BLaER1 (cell line): ENCODE measurements around the gene KIAA1217.

ENCODE experiments used
- H3K27ac ChIP-seq: shearing (Covaris generic); formaldehyde crosslinking; 2 replicates; pipeline ENCODE4 v1.8.1; 2022
- H3K27me3 ChIP-seq: shearing (Covaris generic); formaldehyde crosslinking; 2 replicates; pipeline ENCODE4 v1.8.1; 2022
- H3K36me3 ChIP-seq: shearing (Covaris generic); formaldehyde crosslinking; 2 replicates; pipeline ENCODE4 v1.8.1; 2022
- H3K4me1 ChIP-seq: shearing (Covaris generic); formaldehyde crosslinking; 2 replicates; pipeline ENCODE4 v1.8.1; 2022
- H3K4me2 ChIP-seq: shearing (Covaris generic); formaldehyde crosslinking; 2 replicates; pipeline ENCODE4 v1.8.1; 2022
- H3K4me3 ChIP-seq: shearing (Covaris generic); formaldehyde crosslinking; 2 replicates; pipeline ENCODE4 v1.8.1; 2022
- H3K9ac ChIP-seq: shearing (Covaris generic); formaldehyde crosslinking; 2 replicates; pipeline ENCODE4 v1.8.1; 2022
- H3K9me3 ChIP-seq: shearing (Covaris generic); formaldehyde crosslinking; 2 replicates; pipeline ENCODE4 v1.8.1; 2022
- H4K20me1 ChIP-seq: shearing (Covaris generic); formaldehyde crosslinking; 2 replicates; pipeline ENCODE4 v1.8.1; 2022
- Cebpa-rat ChIP-seq: shearing (Covaris generic); IDR thresholded peaks from 2 replicates; pipeline ENCODE4 v1.8.1; 2022

KIAA1217 gene

DNA sequence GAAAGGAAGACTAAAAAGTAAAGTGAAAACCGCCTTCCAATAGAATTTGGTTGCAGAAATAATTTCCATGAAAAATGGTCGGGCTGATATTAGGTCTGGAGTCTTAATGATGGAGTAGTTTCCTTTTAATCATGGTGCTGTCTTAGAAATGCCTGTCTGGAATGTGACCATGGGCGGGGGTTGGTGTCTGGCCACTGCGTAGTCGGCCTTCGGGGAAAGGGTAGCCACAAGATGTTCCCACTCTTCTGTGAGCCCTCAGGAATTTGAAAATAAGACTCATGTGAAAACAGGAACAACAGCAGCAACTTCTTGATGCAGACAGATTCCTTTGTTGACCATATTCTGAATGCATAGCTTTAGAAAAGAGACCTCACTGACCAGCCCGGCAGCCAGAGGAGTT is 176.8 kb downstream of the KIAA1217 start:
- Histone ChIP-seq H3K4me1 (peaks cover 42% of the 10 kb centered on the region), H3K9me3 (no peaks in the 10 kb centered on the region), H3K4me3 (no peak overlapping the region)

DNA sequence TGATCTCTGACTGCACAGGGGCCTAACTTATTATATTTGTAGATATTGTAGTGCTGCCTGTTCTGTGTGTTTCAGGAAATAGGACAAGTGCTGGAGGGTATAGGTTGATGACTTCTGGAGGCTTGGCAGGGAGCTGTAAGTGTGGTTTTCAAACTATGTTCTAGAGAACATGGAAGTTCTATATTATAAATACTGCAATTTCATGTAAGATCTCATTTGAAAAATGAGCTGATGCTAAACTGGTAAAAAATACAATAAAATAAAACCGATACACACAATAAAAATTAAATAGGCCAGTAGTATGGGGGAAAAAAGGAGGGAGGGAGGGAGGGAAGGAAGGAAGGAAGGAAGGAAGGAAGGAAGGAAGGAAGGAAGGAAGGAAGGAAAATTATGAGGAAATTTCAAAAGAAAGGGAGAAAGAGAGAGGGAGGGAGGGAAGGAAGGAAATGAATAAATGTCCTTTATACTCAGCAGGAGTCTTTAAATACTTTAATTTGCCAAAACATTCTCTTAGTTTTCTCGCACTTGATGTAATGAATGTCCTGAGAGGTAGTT is 181.3 kb downstream of the KIAA1217 start:
- Histone ChIP-seq H3K9ac (no peak overlapping the region), H3K27me3 (no peaks in the 10 kb centered on the region), H3K4me2 (no peak overlapping the region), H3K36me3 (0 out of 2 replicates have a peak, but pooled peaks cover under 1% of the 10 kb centered on the region), H3K27ac (no peak overlapping the region), H4K20me1 (no peaks in the 10 kb centered on the region), H3K4me1 (peaks cover under 1% of the 10 kb centered on the region; the same call in 1 of the 2 replicates), H3K9me3 (no peaks in the 10 kb centered on the region), H3K4me3 (no peak overlapping the region)
- TF ChIP-seq Cebpa-rat, result no peak

More for the DNA sequence above, 176.8 kb downstream of the KIAA1217 start:
- Histone ChIP-seq H4K20me1 (no peaks in the 10 kb centered on the region), H3K9ac (no peak overlapping the region), H3K36me3 (0 out of 2 replicates have a peak, but pooled peaks cover 6% of the 10 kb centered on the region), H3K27ac (no peak overlapping the region), H3K4me2 (no peak overlapping the region; the same call in 1 of the 2 replicates), H3K27me3 (no peaks in the 10 kb centered on the region)
- no peak for TF ChIP-seq Cebpa-rat

DNA sequence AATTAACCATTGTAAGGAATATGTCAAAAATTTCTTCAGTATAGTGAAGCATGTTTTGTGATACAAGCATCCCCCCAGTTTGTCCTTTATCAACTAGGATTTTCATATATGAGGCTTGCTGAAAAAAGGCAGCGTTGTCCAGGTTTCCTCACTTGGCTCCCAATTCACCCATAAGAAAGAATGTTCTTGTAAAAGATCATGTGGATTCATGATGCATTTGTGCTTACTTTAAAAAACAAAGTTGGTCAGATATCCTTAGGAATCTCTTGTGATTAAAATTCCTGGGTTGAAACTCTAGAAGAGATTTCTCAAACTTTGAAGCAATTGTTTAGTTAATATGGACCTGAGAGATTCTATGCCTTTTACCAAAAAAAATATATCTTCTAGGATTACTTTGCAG is 181.8 kb downstream of the KIAA1217 start:
- H3K4me3 ChIP-seq, result no peak overlapping the region
- no peak overlapping the region for H3K27ac ChIP-seq
- no peaks in the 10 kb centered on the region for H3K9me3 ChIP-seq
- H3K4me1 ChIP-seq, result no peaks in the 10 kb centered on the region
- no peaks in the 10 kb centered on the region for H3K36me3 ChIP-seq
- no peaks in the 10 kb centered on the region for H3K27me3 ChIP-seq
- H3K9ac ChIP-seq, result no peak overlapping the region
- no peaks in the 10 kb centered on the region for H4K20me1 ChIP-seq
- TF ChIP-seq Cebpa-rat, result no peak
- no peak overlapping the region for H3K4me2 ChIP-seq

DNA sequence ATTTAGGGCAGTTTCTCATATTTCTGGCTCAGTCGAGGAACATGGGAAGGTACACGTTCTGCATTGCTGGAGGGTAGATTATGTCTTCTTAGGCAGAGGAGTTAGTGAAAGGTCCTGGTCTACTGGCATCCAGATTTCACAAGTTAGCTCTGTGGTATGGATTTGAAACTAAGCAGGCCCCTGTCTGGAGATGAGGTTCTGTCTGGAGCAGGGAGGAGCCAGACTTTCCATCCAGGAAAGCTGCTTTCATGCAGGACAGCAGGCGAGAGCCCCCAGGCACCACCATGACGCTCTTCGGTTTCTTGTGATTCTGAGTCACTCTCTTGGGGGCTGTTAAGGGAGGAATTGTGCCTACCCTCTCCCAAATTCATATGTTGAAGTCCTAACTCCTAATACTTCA is 184.3 kb downstream of the KIAA1217 start:
- no peaks in the 10 kb centered on the region for H3K9me3 ChIP-seq
- no peak overlapping the region for H3K4me2 ChIP-seq
- H3K9ac ChIP-seq, result no peak overlapping the region
- H3K27me3 ChIP-seq, result no peaks in the 10 kb centered on the region
- H3K36me3 ChIP-seq, result no peaks in the 10 kb centered on the region
- H3K27ac ChIP-seq, result no peak overlapping the region
- H3K4me1 ChIP-seq, result no peaks in the 10 kb centered on the region
- no peak overlapping the region for H3K4me3 ChIP-seq
- no peaks in the 10 kb centered on the region for H4K20me1 ChIP-seq
- TF ChIP-seq Cebpa-rat, result no peak

DNA sequence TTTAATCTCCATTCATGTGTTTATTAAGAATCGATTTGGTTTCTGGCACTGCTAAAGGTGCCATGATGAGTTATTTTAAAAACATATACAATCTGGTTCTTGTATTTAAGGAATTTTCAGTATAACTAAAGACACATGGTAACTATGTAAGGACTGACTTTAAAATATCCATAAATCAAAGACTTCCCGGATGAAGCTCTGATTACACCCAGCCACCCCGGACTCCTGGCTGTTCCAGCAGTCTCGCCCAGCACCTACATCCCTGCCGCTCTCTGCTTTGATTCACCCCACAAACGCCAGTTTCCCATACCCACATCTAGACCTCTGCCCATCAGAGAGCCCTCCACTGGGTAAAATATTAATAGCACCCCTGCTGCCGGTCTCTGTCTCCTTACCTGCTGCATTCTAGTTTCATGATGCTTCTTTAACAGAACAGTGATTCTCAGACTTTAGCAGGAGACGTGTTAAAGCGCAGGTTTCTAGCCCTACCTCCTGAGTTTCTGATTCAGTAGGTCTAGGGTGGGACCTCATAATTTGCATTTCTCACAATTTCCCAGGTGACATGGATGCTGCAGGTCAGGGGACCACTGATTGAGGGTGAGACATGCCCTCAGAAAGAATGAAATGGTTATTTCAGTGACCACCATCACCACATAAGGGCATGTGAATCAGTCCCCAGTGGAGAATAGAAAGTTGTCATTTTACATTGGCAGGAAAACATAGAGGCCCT is 185.7 kb downstream of the KIAA1217 start:
- Histone ChIP-seq H3K9me3 (no peaks in the 10 kb centered on the region), H4K20me1 (no peaks in the 10 kb centered on the region), H3K4me2 (no peak overlapping the region), H3K27ac (no peak overlapping the region), H3K4me1 (no peaks in the 10 kb centered on the region), H3K27me3 (no peaks in the 10 kb centered on the region), H3K9ac (no peak overlapping the region), H3K4me3 (no peak overlapping the region), H3K36me3 (no peaks in the 10 kb centered on the region)
- no peak for TF ChIP-seq Cebpa-rat

DNA sequence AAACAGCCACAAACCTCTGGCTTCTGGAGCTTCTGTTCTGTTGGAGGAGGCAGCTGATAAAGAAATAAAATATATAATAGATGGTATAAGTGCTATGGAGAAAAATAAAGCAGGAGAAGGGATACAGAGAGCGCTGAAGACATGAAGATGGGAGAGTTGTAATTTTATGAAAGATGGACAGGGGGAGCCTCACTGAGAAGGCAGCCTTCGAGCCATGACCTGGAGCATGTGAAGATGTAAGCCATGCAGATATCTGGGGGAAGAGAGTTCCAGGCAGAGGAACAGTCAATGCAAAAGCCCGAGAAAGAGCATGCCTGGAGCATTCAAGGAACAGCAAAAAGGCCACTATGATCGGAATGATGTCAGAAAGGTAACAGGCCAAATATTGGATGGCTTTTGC is 187.5 kb downstream of the KIAA1217 start:
- Histone ChIP-seq H3K9me3 (no peaks in the 10 kb centered on the region), H3K4me3 (no peak overlapping the region), H3K36me3 (no peaks in the 10 kb centered on the region), H4K20me1 (no peaks in the 10 kb centered on the region), H3K4me2 (no peak overlapping the region), H3K27ac (no peak overlapping the region), H3K27me3 (no peaks in the 10 kb centered on the region), H3K9ac (no peak overlapping the region), H3K4me1 (no peaks in the 10 kb centered on the region)
- no peak for TF ChIP-seq Cebpa-rat

DNA sequence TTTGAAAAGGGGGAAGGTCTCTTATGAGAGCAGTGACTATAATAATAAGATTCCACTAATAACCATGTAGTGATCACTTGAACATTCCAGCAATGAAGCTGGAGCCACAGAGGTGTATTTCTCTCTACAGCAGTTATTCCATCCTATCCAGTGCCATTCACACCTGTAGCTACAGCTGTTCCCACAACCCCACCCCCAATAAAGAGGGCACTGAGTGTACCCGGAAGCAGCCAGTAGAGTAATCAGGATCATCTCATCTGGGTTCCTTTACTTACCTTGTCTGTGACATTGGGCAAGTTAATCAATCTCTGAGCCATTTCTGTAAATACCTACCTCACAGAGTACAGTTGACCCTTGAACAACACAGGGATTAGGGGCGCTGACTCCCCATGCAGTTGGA is 188.7 kb downstream of the KIAA1217 start:
- Histone ChIP-seq H3K9me3 (no peaks in the 10 kb centered on the region), H3K27ac (no peak overlapping the region), H3K9ac (no peak overlapping the region), H3K27me3 (no peaks in the 10 kb centered on the region), H3K4me2 (no peak overlapping the region), H3K36me3 (no peaks in the 10 kb centered on the region), H4K20me1 (no peaks in the 10 kb centered on the region), H3K4me1 (no peaks in the 10 kb centered on the region), H3K4me3 (no peak overlapping the region)
- TF ChIP-seq Cebpa-rat, result no peak

DNA sequence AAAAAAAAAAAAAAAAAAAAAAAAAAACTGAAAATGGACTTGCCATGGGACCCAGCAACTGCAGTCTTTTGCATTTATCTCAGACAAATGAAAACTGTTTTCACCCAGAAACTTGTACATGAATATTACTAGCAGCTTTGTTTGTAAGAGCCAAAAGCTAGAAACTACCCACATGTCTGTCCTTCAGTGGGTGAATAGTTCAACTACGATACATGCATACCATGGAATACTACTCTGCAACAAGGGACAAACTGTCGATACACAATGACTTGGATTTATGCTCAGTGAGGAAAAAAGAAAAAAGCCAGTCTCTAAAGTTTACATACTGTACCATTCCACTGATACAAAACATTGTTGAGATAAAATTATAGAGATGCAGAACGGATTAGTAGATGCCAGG is 195.6 kb downstream of the KIAA1217 start:
- no peaks in the 10 kb centered on the region for H3K27me3 ChIP-seq
- no peaks in the 10 kb centered on the region for H4K20me1 ChIP-seq
- no peak overlapping the region for H3K27ac ChIP-seq
- H3K9ac ChIP-seq, result no peak overlapping the region
- no peak for TF ChIP-seq Cebpa-rat
- no peak overlapping the region for H3K4me3 ChIP-seq
- no peaks in the 10 kb centered on the region for H3K4me1 ChIP-seq
- H3K9me3 ChIP-seq, result no peaks in the 10 kb centered on the region
- no peaks in the 10 kb centered on the region for H3K36me3 ChIP-seq
- H3K4me2 ChIP-seq, result no peak overlapping the region

DNA sequence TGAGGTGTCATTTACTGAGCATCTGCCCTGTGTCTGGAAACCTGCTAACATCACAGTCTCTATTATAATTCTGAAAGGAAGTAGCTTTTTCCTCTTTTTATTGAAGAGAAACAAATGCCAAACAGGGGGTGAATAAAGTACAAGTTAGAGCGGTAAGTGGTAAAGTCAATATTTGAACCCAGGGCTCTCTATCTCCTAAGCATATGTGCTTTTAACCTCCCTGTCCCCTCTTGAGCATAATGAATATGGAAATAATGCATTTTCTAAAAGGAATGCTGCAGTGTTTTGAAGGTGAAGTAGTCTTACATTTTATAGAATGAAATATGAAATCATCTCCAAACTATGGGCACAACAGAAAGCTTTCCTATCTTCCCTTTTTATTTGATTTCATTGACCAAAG is 196.7 kb downstream of the KIAA1217 start:
- no peak for TF ChIP-seq Cebpa-rat
- Histone ChIP-seq H4K20me1 (no peaks in the 10 kb centered on the region), H3K27me3 (no peaks in the 10 kb centered on the region), H3K36me3 (no peaks in the 10 kb centered on the region), H3K9me3 (no peaks in the 10 kb centered on the region), H3K4me2 (no peak overlapping the region), H3K9ac (no peak overlapping the region), H3K4me1 (no peaks in the 10 kb centered on the region), H3K27ac (no peak overlapping the region), H3K4me3 (no peak overlapping the region)

DNA sequence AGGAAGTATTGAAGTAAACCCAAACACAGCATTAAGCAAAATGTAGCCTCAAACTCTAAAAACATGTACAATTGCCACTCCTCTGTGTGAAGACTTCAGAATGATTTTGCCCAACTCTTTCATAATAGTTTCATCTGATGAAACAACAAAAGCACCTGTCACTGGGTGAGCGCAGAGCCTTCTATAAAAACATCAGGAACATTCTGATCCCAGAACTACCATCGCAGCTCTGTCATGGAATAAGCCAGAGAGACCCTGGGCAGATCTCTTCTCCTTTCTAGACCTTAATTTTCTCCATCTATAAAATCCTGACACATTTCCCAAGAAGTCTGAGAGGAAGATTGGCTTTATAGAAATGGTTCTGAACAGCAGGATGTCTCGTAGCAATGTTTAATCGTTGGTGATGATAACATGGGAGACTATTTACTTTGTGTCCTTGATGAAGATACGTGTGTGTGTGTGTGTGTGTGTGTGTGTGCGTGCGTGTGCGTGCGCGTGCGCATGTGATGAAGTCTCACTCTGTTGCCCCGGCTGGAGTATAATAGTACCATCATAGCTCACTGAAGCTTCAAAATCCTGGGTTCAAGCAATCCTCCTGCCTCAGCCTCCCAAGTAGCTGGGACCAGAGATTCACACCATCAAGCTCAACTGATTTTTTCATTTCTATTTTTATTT is 198.0 kb downstream of the KIAA1217 start:
- Histone ChIP-seq H3K27me3 (no peaks in the 10 kb centered on the region), H3K27ac (no peak overlapping the region), H3K4me2 (no peak overlapping the region), H3K4me1 (no peaks in the 10 kb centered on the region), H4K20me1 (no peaks in the 10 kb centered on the region), H3K9ac (no peak overlapping the region), H3K9me3 (no peaks in the 10 kb centered on the region), H3K4me3 (no peak overlapping the region), H3K36me3 (no peaks in the 10 kb centered on the region)
- no peak for TF ChIP-seq Cebpa-rat
